ENCODE measurements around the gene CYP26A1.

The CYP26A1 gene

GRCh38 chr10:93073539-93074146 lies at the start of gene CYP26A1:
Gene CYP26A1, plus strand, starts transcription at chr10:93073893. Its CDS starts 42 bp downstream, at chr10:93073935.
- peaks cover 3% of the 10 kb centered on the region for H3K4me1 ChIP-seq
- no peak within 1 kb of the TSS for H3K27ac ChIP-seq
- peak within 1 kb of the TSS; percentile 39 for H3K4me3 ChIP-seq (ENCODE audit: low read depth, low read length)
- H3K27me3 ChIP-seq (ENCODE audit: control insufficient read depth, insufficient read depth, low read length): peaks cover 6% of the 10 kb centered on the region
- peak within 1 kb of the TSS; percentile 57 for H3K4me2 ChIP-seq (ENCODE audit: low read length)
- H2AFZ ChIP-seq: no peak within 1 kb of the TSS
- H3K36me3 ChIP-seq (ENCODE audit: control insufficient read depth, insufficient read depth, low read length): no peaks in the 10 kb centered on the region
- H3K9ac ChIP-seq: no peak within 1 kb of the TSS
- no peak for TF ChIP-seq CTCF (IDR thresholded peaks at IDR 0.05)
- no peaks in the 10 kb centered on the region for H3K79me2 ChIP-seq
- no peaks in the 10 kb centered on the region for H3K9me3 ChIP-seq (ENCODE audit: control insufficient read depth, low read length)

- Histone ChIP-seq H3K27me3 (ENCODE audit: control insufficient read depth, insufficient read depth, low read length) (no peaks in the 10 kb centered on the region), H3K36me3 (ENCODE audit: control insufficient read depth, insufficient read depth, low read length) (no peaks in the 10 kb centered on the region), H3K9ac (no peak overlapping the region), H3K27ac (no peak overlapping the region), H3K4me2 (ENCODE audit: low read length) (no peak overlapping the region), H3K9me3 (ENCODE audit: control insufficient read depth, low read length) (no peaks in the 10 kb centered on the region), H3K79me2 (no peaks in the 10 kb centered on the region), H3K4me1 (no peaks in the 10 kb centered on the region), H2AFZ (no peak overlapping the region), H3K4me3 (ENCODE audit: low read depth, low read length) (no peak overlapping the region)
- TF ChIP-seq CTCF (IDR thresholded peaks at IDR 0.05): no peak
These were observed 47.6 kb upstream of the CYP26A1 start for GRCh38 chr10:93026072-93026471.

GRCh38 chr10:93027508-93027907 lies 46.2 kb upstream of the CYP26A1 start:
- TF ChIP-seq CTCF (IDR thresholded peaks at IDR 0.05): no peak
- Histone ChIP-seq H3K36me3 (ENCODE audit: control insufficient read depth, insufficient read depth, low read length) (no peaks in the 10 kb centered on the region), H2AFZ (no peak overlapping the region), H3K27me3 (ENCODE audit: control insufficient read depth, insufficient read depth, low read length) (no peaks in the 10 kb centered on the region), H3K9ac (no peak overlapping the region), H3K4me1 (no peaks in the 10 kb centered on the region), H3K9me3 (ENCODE audit: control insufficient read depth, low read length) (no peaks in the 10 kb centered on the region), H3K4me3 (ENCODE audit: low read depth, low read length) (no peak overlapping the region), H3K27ac (no peak overlapping the region), H3K4me2 (ENCODE audit: low read length) (no peak overlapping the region), H3K79me2 (no peaks in the 10 kb centered on the region)

- no peak overlapping the region for H3K4me2 ChIP-seq (ENCODE audit: low read length)
- H3K4me1 ChIP-seq: no peaks in the 10 kb centered on the region
- no peak overlapping the region for H3K27ac ChIP-seq
- H3K4me3 ChIP-seq (ENCODE audit: low read depth, low read length): no peak overlapping the region
- no peak for TF ChIP-seq CTCF (IDR thresholded peaks at IDR 0.05)
- H3K27me3 ChIP-seq (ENCODE audit: control insufficient read depth, insufficient read depth, low read length): no peaks in the 10 kb centered on the region
- H3K36me3 ChIP-seq (ENCODE audit: control insufficient read depth, insufficient read depth, low read length): no peaks in the 10 kb centered on the region
- H3K79me2 ChIP-seq: no peaks in the 10 kb centered on the region
- H2AFZ ChIP-seq: no peak overlapping the region
- H3K9ac ChIP-seq: no peak overlapping the region
- H3K9me3 ChIP-seq (ENCODE audit: control insufficient read depth, low read length): no peaks in the 10 kb centered on the region
These were observed 44.8 kb upstream of the CYP26A1 start for GRCh38 chr10:93028883-93029282.

- H3K4me3 ChIP-seq (ENCODE audit: low read depth, low read length): no peak overlapping the region
- H2AFZ ChIP-seq: no peak overlapping the region
- H3K9ac ChIP-seq: no peak overlapping the region
- no peaks in the 10 kb centered on the region for H3K27me3 ChIP-seq (ENCODE audit: control insufficient read depth, insufficient read depth, low read length)
- no peak for TF ChIP-seq CTCF (IDR thresholded peaks at IDR 0.05)
- H3K4me2 ChIP-seq (ENCODE audit: low read length): no peak overlapping the region
- no peaks in the 10 kb centered on the region for H3K9me3 ChIP-seq (ENCODE audit: control insufficient read depth, low read length)
- no peaks in the 10 kb centered on the region for H3K36me3 ChIP-seq (ENCODE audit: control insufficient read depth, insufficient read depth, low read length)
- no peak overlapping the region for H3K27ac ChIP-seq
- H3K79me2 ChIP-seq: no peaks in the 10 kb centered on the region
- H3K4me1 ChIP-seq: no peaks in the 10 kb centered on the region
These were observed 43.3 kb upstream of the CYP26A1 start for GRCh38 chr10:93030409-93030808.
